GM23338 (cell line): ENCODE data around the gene RAB11FIP4. TPM values are rescaled to one million over a fixed set of nuclear protein-coding genes. Genes with fewer than 3 reads are reported as not detected.

Experiments used
- ATAC-seq: fragments of 200-7000 bp; cut with Tn5 transposase; 3 replicates; pipeline ENCODE4 v1.9.1; 2020
- DNase-seq: peaks from one replicate; pipeline ENCODE4 v3.0.0-alpha.2; 2015; ENCODE audit warnings: low spot score
- H2AFZ ChIP-seq: fragments of 200-600 bp; sonication (generic); 2 replicates; pipeline ENCODE4 v1.8.0; 2016; ENCODE audit warnings: antibody characterized with exemption, mild to moderate bottlenecking, moderate library complexity
- H3F3A ChIP-seq: fragments of 200-600 bp; sonication (generic); replicated peaks from 2 replicates; pipeline ENCODE4 v1.8.0; 2017; ENCODE audit warnings: antibody characterized with exemption, mixed run types, low read depth
- H3K27ac ChIP-seq: fragments of 200-600 bp; sonication (generic); 2 replicates; pipeline ENCODE4 v1.6.1; 2016; ENCODE audit warnings: low read depth
- H3K27me3 ChIP-seq: fragments of 200-600 bp; sonication (generic); 2 replicates; pipeline ENCODE4 v1.8.0; 2016; ENCODE audit warnings: mild to moderate bottlenecking, mixed run types, moderate library complexity; ENCODE audit not compliant: insufficient read depth
- H3K36me3 ChIP-seq: fragments of 200-600 bp; sonication (generic); 2 replicates; pipeline ENCODE4 v1.8.0; 2016; ENCODE audit warnings: mild to moderate bottlenecking; ENCODE audit not compliant: insufficient read depth
- H3K4me1 ChIP-seq: fragments of 200-600 bp; sonication (generic); 2 replicates; pipeline ENCODE4 v1.8.0; 2016; ENCODE audit warnings: mild to moderate bottlenecking, moderate library complexity; ENCODE audit not compliant: insufficient read depth
- H3K4me2 ChIP-seq: fragments of 200-600 bp; sonication (generic); 2 replicates; pipeline ENCODE4 v1.7.1; 2017; ENCODE audit warnings: mixed run types
- H3K4me3 ChIP-seq: fragments of 200-600 bp; sonication (generic); 2 replicates; pipeline ENCODE4 v1.6.1; 2016; ENCODE audit warnings: mixed run types
- H3K79me2 ChIP-seq: fragments of 200-600 bp; sonication (generic); replicated peaks from 2 replicates; pipeline ENCODE4 v1.8.0; 2017; ENCODE audit warnings: mild to moderate bottlenecking; ENCODE audit not compliant: insufficient read depth
- H3K9me2 ChIP-seq: fragments of 200-600 bp; sonication (generic); 2 replicates; pipeline ENCODE4 v1.8.0; 2017; ENCODE audit not compliant: insufficient read depth
- H4K20me1 ChIP-seq: fragments of 200-600 bp; sonication (generic); replicated peaks from 2 replicates; pipeline ENCODE4 v1.8.0; 2017; ENCODE audit warnings: mild to moderate bottlenecking; ENCODE audit not compliant: insufficient read depth
- H3K27ac Mint-ChIP-seq: 2 replicates; pipeline ENCODE4 v1.8.0; 2020; ENCODE audit warnings: inconsistent platforms, mild to moderate bottlenecking, moderate library complexity, mixed read lengths
- H3K27me3 Mint-ChIP-seq: 3 replicates; pipeline ENCODE4 v1.8.0; 2022; ENCODE audit warnings: low read depth, mild to moderate bottlenecking, moderate library complexity, mixed read lengths, inconsistent platforms; ENCODE audit not compliant: insufficient read depth, poor library complexity
- H3K36me3 Mint-ChIP-seq: 3 replicates; pipeline ENCODE4 v1.8.0; 2021; ENCODE audit warnings: low read depth, mild to moderate bottlenecking, inconsistent platforms, moderate library complexity, mixed read lengths
- H3K4me1 Mint-ChIP-seq: 3 replicates; pipeline ENCODE4 v1.8.0; 2020; ENCODE audit warnings: mild to moderate bottlenecking, inconsistent platforms, mixed read lengths
- H3K4me3 Mint-ChIP-seq: 3 replicates; pipeline ENCODE4 v1.8.0; 2021; ENCODE audit warnings: moderate library complexity, mild to moderate bottlenecking, inconsistent platforms, mixed read lengths
- H3K9me3 Mint-ChIP-seq: 3 replicates; pipeline ENCODE4 v1.8.0; 2020; ENCODE audit warnings: moderate library complexity, mild to moderate bottlenecking, inconsistent platforms, mixed read lengths
- CREB1 ChIP-seq: fragments of 250-450 bp; sonication (Bioruptor Pico); IDR thresholded peaks from 2 replicates; pipeline ENCODE4 v1.5.0; 2020; ENCODE audit warnings: low read depth, mild to moderate bottlenecking, moderate library complexity
- EZH2 ChIP-seq: fragments of 200-600 bp; sonication (generic); IDR thresholded peaks from one replicate; pipeline ENCODE4 v1.8.0; 2017; ENCODE audit warnings: antibody characterized with exemption, mild to moderate bottlenecking, low read depth; ENCODE audit not compliant: unreplicated experiment
- EZH2phosphoT487 ChIP-seq: fragments of 200-600 bp; sonication (generic); IDR thresholded peaks from one replicate; pipeline ENCODE4 v1.8.1; 2018; ENCODE audit warnings: antibody characterized with exemption; ENCODE audit not compliant: unreplicated experiment
- JUNB ChIP-seq: IDR thresholded peaks from one replicate; pipeline ENCODE4 v1.6.1; 2016; ENCODE audit warnings: antibody characterized with exemption; ENCODE audit not compliant: unreplicated experiment
- NANOG ChIP-seq: IDR thresholded peaks from 2 replicates; pipeline ENCODE4 v1.6.1; 2016; ENCODE audit warnings: antibody characterized with exemption, borderline replicate concordance
- POLR2AphosphoS5 ChIP-seq: IDR thresholded peaks from 2 replicates; pipeline ENCODE4 v1.6.1; 2016; ENCODE audit warnings: antibody characterized with exemption, low read depth
- STAT1 ChIP-seq: IDR thresholded peaks from one replicate; pipeline ENCODE4 v1.6.1; 2016; ENCODE audit warnings: antibody characterized with exemption; ENCODE audit not compliant: unreplicated experiment
- ZNF114 ChIP-seq: fragments of 250-450 bp; sonication (Bioruptor Pico); IDR thresholded peaks from 2 replicates; pipeline ENCODE4 v1.5.0; 2020; ENCODE audit warnings: mild to moderate bottlenecking, moderate library complexity
- ZNF331 ChIP-seq: fragments of 250-450 bp; sonication (Bioruptor Pico); IDR thresholded peaks from 2 replicates; pipeline ENCODE4 v1.5.0; 2020; ENCODE audit warnings: low read depth, mild to moderate bottlenecking, moderate library complexity
- polyA plus RNA-seq: library from polyadenylated mRNA; unstranded; fragments of >200 nt; fragmentation: Nextera tagmentation; extraction: Ambion mirVana; gene quantifications from 2 replicates; pipeline ENCODE4 v1.2.1, GENCODE V29; 2016
- total RNA-seq: library from RNA; depleted of rRNA; stranded (reverse); fragments of >200 nt; shearing (Covaris generic); gene quantifications from 2 replicates; pipeline ENCODE4 v1.2.3, GENCODE V29; 2014
- TF ChIP-seq, protein P1 (sequence below): IDR thresholded peaks from 2 replicates; pipeline ENCODE4 v1.6.1; 2016; ENCODE audit warnings: antibody characterized with exemption
- TF ChIP-seq, protein P2 (sequence below): IDR thresholded peaks from one replicate; pipeline ENCODE4 v1.6.1; 2018; ENCODE audit warnings: antibody characterized with exemption; ENCODE audit not compliant: unreplicated experiment
- TF ChIP-seq, protein P3 (sequence below): fragments of 250-450 bp; sonication (Bioruptor Pico); IDR thresholded peaks from 2 replicates; pipeline ENCODE4 v1.5.0; 2020; ENCODE audit warnings: mild to moderate bottlenecking, moderate library complexity
- TF ChIP-seq, protein P4 (sequence below), 2 experiments: fragments of 200-600 bp in 1 of 2; sonication (generic) in 1 of 2; conservative IDR thresholded peaks; 2 replicates each; pipeline versions ENCODE4 v1.5.1 to v1.6.1; 2016 to 2017; ENCODE audit warnings: antibody characterized with exemption in 2 of 2, low read depth in 2 of 2, mild to moderate bottlenecking in 2 of 2, moderate library complexity in 1 of 2

RAB11FIP4 gene
- total and polyA plus RNA-seq, 2 experiments from 2014 or later = 26.0 to 65.6 TPM

DNA sequence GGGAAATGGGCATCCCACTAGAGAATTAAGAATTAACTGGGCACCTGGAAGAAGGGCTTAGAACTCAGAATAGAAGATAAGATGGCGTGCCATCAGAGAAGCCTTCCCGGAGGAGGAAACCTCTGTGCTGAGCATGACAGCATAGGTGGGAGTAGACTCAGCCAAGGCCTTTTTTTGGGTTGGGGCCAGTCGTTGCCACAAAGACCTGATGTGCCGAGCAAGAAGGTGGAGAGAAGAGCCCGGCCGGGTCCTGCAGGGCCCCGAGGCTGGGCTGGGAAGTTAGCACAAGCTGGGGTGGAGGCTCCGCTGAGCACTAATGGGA, 1.1 kb upstream of the RAB11FIP4 start:
- Histone ChIP-seq H3K36me3 (no peaks in the 10 kb centered on the region), H2AFZ (0 out of 2 replicates have a peak overlapping the region, but pooled peaks have one; percentile 91), H4K20me1 (no peaks in the 10 kb centered on the region; the same call in 1 of the 2 replicates), H3K9me2 (no peaks in the 10 kb centered on the region), H3K4me3 (peak overlapping the region; percentile 67; the same call in 1 of the 2 replicates), H3K27ac (no peak overlapping the region), H3K4me1 (peaks cover 7% of the 10 kb centered on the region; the same call in 1 of the 2 replicates), H3F3A (peaks cover 9% of the 10 kb centered on the region; the same call in 1 of the 2 replicates), H3K27me3 (peaks cover 32% of the 10 kb centered on the region), H3K4me2 (peak overlapping the region; percentile 81), H3K79me2 (no peaks in the 10 kb centered on the region)
- DNase-seq (no peak), ATAC-seq (no peak; the same call in 2 of the 3 replicates)
- H3K36me3 Mint-ChIP-seq = no peaks in the 10 kb centered on the region; the same call in 2 of the 3 replicates
- H3K27me3 Mint-ChIP-seq = peaks cover 34% of the 10 kb centered on the region
- no peak overlapping the region for H3K27ac Mint-ChIP-seq
- peaks cover 13% of the 10 kb centered on the region for H3K4me1 Mint-ChIP-seq
- TF ChIP-seq, protein P1, sequence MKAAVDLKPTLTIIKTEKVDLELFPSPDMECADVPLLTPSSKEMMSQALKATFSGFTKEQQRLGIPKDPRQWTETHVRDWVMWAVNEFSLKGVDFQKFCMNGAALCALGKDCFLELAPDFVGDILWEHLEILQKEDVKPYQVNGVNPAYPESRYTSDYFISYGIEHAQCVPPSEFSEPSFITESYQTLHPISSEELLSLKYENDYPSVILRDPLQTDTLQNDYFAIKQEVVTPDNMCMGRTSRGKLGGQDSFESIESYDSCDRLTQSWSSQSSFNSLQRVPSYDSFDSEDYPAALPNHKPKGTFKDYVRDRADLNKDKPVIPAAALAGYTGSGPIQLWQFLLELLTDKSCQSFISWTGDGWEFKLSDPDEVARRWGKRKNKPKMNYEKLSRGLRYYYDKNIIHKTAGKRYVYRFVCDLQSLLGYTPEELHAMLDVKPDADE = no peak
- TF ChIP-seq, protein P2, sequence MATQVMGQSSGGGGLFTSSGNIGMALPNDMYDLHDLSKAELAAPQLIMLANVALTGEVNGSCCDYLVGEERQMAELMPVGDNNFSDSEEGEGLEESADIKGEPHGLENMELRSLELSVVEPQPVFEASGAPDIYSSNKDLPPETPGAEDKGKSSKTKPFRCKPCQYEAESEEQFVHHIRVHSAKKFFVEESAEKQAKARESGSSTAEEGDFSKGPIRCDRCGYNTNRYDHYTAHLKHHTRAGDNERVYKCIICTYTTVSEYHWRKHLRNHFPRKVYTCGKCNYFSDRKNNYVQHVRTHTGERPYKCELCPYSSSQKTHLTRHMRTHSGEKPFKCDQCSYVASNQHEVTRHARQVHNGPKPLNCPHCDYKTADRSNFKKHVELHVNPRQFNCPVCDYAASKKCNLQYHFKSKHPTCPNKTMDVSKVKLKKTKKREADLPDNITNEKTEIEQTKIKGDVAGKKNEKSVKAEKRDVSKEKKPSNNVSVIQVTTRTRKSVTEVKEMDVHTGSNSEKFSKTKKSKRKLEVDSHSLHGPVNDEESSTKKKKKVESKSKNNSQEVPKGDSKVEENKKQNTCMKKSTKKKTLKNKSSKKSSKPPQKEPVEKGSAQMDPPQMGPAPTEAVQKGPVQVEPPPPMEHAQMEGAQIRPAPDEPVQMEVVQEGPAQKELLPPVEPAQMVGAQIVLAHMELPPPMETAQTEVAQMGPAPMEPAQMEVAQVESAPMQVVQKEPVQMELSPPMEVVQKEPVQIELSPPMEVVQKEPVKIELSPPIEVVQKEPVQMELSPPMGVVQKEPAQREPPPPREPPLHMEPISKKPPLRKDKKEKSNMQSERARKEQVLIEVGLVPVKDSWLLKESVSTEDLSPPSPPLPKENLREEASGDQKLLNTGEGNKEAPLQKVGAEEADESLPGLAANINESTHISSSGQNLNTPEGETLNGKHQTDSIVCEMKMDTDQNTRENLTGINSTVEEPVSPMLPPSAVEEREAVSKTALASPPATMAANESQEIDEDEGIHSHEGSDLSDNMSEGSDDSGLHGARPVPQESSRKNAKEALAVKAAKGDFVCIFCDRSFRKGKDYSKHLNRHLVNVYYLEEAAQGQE = no peak
- no peak for TF ChIP-seq ZNF331 (CRISPR knock-in tag)
- TF ChIP-seq EZH2 = no peak
- no peak for TF ChIP-seq JUNB
- no peak for TF ChIP-seq ZNF114
- TF ChIP-seq POLR2AphosphoS5 = no peak
- TF ChIP-seq NANOG = no peak
- TF ChIP-seq, protein P3, sequence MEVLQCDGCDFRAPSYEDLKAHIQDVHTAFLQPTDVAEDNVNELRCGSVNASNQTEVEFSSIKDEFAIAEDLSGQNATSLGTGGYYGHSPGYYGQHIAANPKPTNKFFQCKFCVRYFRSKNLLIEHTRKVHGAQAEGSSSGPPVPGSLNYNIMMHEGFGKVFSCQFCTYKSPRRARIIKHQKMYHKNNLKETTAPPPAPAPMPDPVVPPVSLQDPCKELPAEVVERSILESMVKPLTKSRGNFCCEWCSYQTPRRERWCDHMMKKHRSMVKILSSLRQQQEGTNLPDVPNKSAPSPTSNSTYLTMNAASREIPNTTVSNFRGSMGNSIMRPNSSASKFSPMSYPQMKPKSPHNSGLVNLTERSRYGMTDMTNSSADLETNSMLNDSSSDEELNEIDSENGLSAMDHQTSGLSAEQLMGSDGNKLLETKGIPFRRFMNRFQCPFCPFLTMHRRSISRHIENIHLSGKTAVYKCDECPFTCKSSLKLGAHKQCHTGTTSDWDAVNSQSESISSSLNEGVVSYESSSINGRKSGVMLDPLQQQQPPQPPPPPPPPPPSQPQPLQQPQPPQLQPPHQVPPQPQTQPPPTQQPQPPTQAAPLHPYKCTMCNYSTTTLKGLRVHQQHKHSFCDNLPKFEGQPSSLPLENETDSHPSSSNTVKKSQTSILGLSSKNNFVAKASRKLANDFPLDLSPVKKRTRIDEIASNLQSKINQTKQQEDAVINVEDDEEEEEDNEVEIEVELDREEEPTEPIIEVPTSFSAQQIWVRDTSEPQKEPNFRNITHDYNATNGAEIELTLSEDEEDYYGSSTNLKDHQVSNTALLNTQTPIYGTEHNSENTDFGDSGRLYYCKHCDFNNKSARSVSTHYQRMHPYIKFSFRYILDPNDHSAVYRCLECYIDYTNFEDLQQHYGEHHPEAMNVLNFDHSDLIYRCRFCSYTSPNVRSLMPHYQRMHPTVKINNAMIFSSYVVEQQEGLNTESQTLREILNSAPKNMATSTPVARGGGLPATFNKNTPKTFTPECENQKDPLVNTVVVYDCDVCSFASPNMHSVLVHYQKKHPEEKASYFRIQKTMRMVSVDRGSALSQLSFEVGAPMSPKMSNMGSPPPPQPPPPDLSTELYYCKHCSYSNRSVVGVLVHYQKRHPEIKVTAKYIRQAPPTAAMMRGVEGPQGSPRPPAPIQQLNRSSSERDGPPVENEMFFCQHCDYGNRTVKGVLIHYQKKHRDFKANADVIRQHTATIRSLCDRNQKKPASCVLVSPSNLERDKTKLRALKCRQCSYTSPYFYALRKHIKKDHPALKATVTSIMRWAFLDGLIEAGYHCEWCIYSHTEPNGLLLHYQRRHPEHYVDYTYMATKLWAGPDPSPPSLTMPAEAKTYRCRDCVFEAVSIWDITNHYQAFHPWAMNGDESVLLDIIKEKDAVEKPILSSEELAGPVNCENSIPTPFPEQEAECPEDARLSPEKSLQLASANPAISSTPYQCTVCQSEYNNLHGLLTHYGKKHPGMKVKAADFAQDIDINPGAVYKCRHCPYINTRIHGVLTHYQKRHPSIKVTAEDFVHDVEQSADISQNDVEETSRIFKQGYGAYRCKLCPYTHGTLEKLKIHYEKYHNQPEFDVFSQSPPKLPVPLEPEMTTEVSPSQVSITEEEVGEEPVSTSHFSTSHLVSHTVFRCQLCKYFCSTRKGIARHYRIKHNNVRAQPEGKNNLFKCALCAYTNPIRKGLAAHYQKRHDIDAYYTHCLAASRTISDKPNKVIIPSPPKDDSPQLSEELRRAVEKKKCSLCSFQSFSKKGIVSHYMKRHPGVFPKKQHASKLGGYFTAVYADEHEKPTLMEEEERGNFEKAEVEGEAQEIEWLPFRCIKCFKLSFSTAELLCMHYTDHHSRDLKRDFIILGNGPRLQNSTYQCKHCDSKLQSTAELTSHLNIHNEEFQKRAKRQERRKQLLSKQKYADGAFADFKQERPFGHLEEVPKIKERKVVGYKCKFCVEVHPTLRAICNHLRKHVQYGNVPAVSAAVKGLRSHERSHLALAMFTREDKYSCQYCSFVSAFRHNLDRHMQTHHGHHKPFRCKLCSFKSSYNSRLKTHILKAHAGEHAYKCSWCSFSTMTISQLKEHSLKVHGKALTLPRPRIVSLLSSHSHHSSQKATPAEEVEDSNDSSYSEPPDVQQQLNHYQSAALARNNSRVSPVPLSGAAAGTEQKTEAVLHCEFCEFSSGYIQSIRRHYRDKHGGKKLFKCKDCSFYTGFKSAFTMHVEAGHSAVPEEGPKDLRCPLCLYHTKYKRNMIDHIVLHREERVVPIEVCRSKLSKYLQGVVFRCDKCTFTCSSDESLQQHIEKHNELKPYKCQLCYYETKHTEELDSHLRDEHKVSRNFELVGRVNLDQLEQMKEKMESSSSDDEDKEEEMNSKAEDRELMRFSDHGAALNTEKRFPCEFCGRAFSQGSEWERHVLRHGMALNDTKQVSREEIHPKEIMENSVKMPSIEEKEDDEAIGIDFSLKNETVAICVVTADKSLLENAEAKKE (CRISPR knock-in tag) = no peak
- no peak for TF ChIP-seq STAT1
- TF ChIP-seq CREB1 = no peak
- TF ChIP-seq EZH2phosphoT487 = no peak
- TF ChIP-seq, protein P4, sequence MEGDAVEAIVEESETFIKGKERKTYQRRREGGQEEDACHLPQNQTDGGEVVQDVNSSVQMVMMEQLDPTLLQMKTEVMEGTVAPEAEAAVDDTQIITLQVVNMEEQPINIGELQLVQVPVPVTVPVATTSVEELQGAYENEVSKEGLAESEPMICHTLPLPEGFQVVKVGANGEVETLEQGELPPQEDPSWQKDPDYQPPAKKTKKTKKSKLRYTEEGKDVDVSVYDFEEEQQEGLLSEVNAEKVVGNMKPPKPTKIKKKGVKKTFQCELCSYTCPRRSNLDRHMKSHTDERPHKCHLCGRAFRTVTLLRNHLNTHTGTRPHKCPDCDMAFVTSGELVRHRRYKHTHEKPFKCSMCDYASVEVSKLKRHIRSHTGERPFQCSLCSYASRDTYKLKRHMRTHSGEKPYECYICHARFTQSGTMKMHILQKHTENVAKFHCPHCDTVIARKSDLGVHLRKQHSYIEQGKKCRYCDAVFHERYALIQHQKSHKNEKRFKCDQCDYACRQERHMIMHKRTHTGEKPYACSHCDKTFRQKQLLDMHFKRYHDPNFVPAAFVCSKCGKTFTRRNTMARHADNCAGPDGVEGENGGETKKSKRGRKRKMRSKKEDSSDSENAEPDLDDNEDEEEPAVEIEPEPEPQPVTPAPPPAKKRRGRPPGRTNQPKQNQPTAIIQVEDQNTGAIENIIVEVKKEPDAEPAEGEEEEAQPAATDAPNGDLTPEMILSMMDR (conservative IDR thresholded peaks at IDR 0.05; ENCODE audit: low read depth in 2 of 2) = no peak
- H3K4me3 Mint-ChIP-seq = peak overlapping the region; percentile 79
- H3K9me3 Mint-ChIP-seq = no peaks in the 10 kb centered on the region
